ENCODE measurements around the gene DUSP22.

- TF ChIP-seq, protein P1, sequence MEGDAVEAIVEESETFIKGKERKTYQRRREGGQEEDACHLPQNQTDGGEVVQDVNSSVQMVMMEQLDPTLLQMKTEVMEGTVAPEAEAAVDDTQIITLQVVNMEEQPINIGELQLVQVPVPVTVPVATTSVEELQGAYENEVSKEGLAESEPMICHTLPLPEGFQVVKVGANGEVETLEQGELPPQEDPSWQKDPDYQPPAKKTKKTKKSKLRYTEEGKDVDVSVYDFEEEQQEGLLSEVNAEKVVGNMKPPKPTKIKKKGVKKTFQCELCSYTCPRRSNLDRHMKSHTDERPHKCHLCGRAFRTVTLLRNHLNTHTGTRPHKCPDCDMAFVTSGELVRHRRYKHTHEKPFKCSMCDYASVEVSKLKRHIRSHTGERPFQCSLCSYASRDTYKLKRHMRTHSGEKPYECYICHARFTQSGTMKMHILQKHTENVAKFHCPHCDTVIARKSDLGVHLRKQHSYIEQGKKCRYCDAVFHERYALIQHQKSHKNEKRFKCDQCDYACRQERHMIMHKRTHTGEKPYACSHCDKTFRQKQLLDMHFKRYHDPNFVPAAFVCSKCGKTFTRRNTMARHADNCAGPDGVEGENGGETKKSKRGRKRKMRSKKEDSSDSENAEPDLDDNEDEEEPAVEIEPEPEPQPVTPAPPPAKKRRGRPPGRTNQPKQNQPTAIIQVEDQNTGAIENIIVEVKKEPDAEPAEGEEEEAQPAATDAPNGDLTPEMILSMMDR (IDR thresholded peaks at IDR 0.05; ENCODE audit: borderline replicate concordance, extremely low read depth, low read length, poor library complexity, severe bottlenecking) = no peak
- TF ChIP-seq EZH2 (IDR thresholded peaks at IDR 0.05; ENCODE audit: borderline replicate concordance, low read depth, low read length, severe bottlenecking) = no peak
These were observed 101.3 kb downstream of the DUSP22 start for GRCh38 chr6:393391-394221.

All from DND-41 (cell line).